GM12891 (cell line): ENCODE data around the gene POLA2.

Experiments
- POLR2A ChIP-seq: IDR thresholded peaks from 2 replicates; pipeline ENCODE4 v1.6.1; 2011; ENCODE audit warnings: low read depth, low read length, control low read depth
- POLR2AphosphoS5 ChIP-seq: IDR thresholded peaks from 2 replicates; pipeline ENCODE4 v1.6.1; 2011; ENCODE audit warnings: low read depth, low read length, control low read depth
- TAF1 ChIP-seq: IDR thresholded peaks from 2 replicates; pipeline ENCODE4 v1.6.1; 2011; ENCODE audit warnings: low read depth, low read length, control low read depth

- TF ChIP-seq POLR2A (no peak), POLR2AphosphoS5 (no peak), TAF1 (no peak)
These were observed 34.0 kb downstream of the POLA2 start for GRCh38 chr11:65295571-65296341.
